DOHH2 (cell line): Measurements from ENCODE around the gene RFX4.

Source experiments
- CTCF ChIP-seq: fragments of 200-600 bp; sonication (generic); IDR thresholded peaks from one replicate; pipeline ENCODE4 v1.5.1; 2014; ENCODE audit warnings: antibody characterized with exemption, mild to moderate bottlenecking, low read depth, low read length; ENCODE audit not compliant: poor library complexity, severe bottlenecking
- EZH2phosphoT487 ChIP-seq: fragments of 200-600 bp; sonication (generic); IDR thresholded peaks from 2 replicates; pipeline ENCODE4 v1.6.1; 2017; ENCODE audit warnings: borderline replicate concordance, mild to moderate bottlenecking, antibody characterized with exemption, low read length, moderate library complexity, mixed read lengths

DNA sequence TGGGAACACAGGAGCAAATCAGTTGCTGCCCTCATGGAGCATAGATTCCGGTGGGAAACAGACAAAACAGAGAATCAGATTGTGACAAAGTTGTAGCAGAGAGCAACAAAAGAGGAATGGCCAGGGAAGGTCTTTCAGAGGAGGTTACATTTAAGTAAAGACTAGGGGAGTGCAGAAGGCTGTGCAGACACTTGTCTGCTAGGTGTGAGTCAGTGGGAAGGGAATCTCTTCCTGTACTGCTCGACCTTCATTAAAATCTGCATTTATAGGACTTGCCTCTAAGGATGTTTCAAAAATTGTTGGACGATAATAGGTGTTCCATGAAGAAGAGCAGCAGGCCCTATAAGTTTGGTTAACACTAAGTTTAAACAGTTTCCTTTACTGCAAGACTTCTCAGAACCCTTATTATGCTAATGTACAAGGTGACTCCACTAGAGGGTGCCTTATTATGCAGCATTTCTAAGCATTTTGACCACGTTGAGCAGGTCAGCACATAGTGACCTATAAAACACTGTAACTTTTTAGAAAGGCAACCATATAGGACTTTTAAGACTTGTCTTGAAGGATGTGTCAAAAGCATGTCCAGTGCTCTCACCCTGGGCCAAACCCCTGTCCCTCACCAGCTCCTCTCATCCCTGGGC is 99.9 kb downstream of the RFX4 start:
- TF ChIP-seq CTCF (peak; percentile 39), EZH2phosphoT487 (no peak)
